ENCODE data around the gene LGALS9. TPM values are rescaled to one million over a fixed set of nuclear protein-coding genes. Genes with fewer than 3 reads are reported as not detected.
"Not testable (repeated sequence)": the region's sequence is repeated elsewhere in the genome, so short reads cannot be mapped to it uniquely, and the experiment has no call there.

The LGALS9 gene
- total RNA-seq, 8 experiments from 2014 or later, result 0.16 to 21.7 (median 1.6) TPM

GRCh38 chr17:27671977-27672480 is 41.0 kb downstream of the LGALS9 start:
- H3K4me1 ChIP-seq (replicated peaks in 1 of 2); H3K4me3 ChIP-seq; H3K27ac ChIP-seq; ATAC-seq (replicated peaks in 6 of 8): not testable (repeated sequence)
- 0 to 40% methylated on average over 1 of the region's 6 CpGs; no CpG with 5 or more reads in 8 of the 10 experiments for WGBS, 10 experiments
- in situ Hi-C loops (cut with MboI; ENCODE audit: low pct_unique_long_range_greater_than_20kb in 2 of 9, low sequenced_read_pairs in 9 of 9, unreplicated experiment in 9 of 9), result loop anchor here in 2 of 9 experiments (25.0 kb wide), 2 partner anchors 90 to 190 kb away; no protein-coding TSS in a partner anchor

GRCh38 chr17:27674335-27674734 is 43.3 kb downstream of the LGALS9 start:
- no peak overlapping the region for H3K27ac ChIP-seq
- no peak for ATAC-seq (replicated peaks in 6 of 8)
- H3K4me1 ChIP-seq (replicated peaks in 1 of 2), result no peaks in the 10 kb centered on the region
- 10 to 87% (median 50%) methylated on average over 1 to 3 of the region's 6 CpGs; no CpG with 5 or more reads in 4 of the 10 experiments for WGBS, 10 experiments
- no peak overlapping the region for H3K4me3 ChIP-seq
- in situ Hi-C loops (cut with MboI; ENCODE audit: low pct_unique_long_range_greater_than_20kb in 2 of 9, low sequenced_read_pairs in 9 of 9, unreplicated experiment in 9 of 9), result loop anchor here in 2 of 9 experiments (25.0 kb wide), 2 partner anchors 88 to 188 kb away; no protein-coding TSS in a partner anchor

- Histone ChIP-seq H3K4me3 (no peak overlapping the region), H3K27ac (no peak overlapping the region), H3K4me1 (replicated peaks in 1 of 2) (no peaks in the 10 kb centered on the region)
- 0 to 83% (median 50%) methylated on average over 1 of the region's 2 CpGs; no CpG with 5 or more reads in 1 of the 10 experiments for WGBS, 10 experiments
- ATAC-seq (replicated peaks in 6 of 8), result no peak
- in situ Hi-C loops (cut with MboI; ENCODE audit: low pct_unique_long_range_greater_than_20kb in 2 of 9, low sequenced_read_pairs in 9 of 9, unreplicated experiment in 9 of 9), result loop anchor here in 2 of 9 experiments (25.0 kb wide), 3 partner anchors 110 to 440 kb away; no protein-coding TSS in a partner anchor
Observed at GRCh38 chr17:27677191-27677590, 46.2 kb downstream of the LGALS9 start.

- H3K4me3 ChIP-seq; H3K27ac ChIP-seq; H3K4me1 ChIP-seq (replicated peaks in 1 of 2); ATAC-seq (replicated peaks in 6 of 8): not testable (repeated sequence)
- WGBS, 10 experiments, result 0 to 78% (median 29%) methylated on average over 1 to 3 of the region's 3 CpGs; no CpG with 5 or more reads in 2 of the 10 experiments
- in situ Hi-C loops (cut with MboI; ENCODE audit: low pct_unique_long_range_greater_than_20kb in 2 of 9, low sequenced_read_pairs in 9 of 9, unreplicated experiment in 9 of 9), result loop anchor here in 2 of 9 experiments (25.0 kb wide), 3 partner anchors 101 to 449 kb away; no protein-coding TSS in a partner anchor
Observed at GRCh38 chr17:27686322-27686721, 55.3 kb downstream of the LGALS9 start.

- no peaks in the 10 kb centered on the region for H3K4me1 ChIP-seq (replicated peaks in 1 of 2)
- in situ Hi-C loops (cut with MboI; ENCODE audit: low pct_unique_long_range_greater_than_20kb in 2 of 9, low sequenced_read_pairs in 9 of 9, unreplicated experiment in 9 of 9), result loop anchor here in 2 of 9 experiments (25.0 kb wide), 3 partner anchors 96 to 454 kb away; no protein-coding TSS in a partner anchor
- H3K27ac ChIP-seq, result no peak overlapping the region
- H3K4me3 ChIP-seq, result no peak overlapping the region
- ATAC-seq (replicated peaks in 6 of 8), result no peak
- 0 to 100% (median 73%) methylated on average over 1 of the region's 1 CpG; no CpG with 5 or more reads in 5 of the 10 experiments for WGBS, 10 experiments
Observed at GRCh38 chr17:27690882-27691281, 59.9 kb downstream of the LGALS9 start.

GRCh38 chr17:27695254-27695814 is 64.3 kb downstream of the LGALS9 start:
- not testable (repeated sequence) for H3K27ac ChIP-seq; H3K4me3 ChIP-seq; ATAC-seq (replicated peaks in 6 of 8); H3K4me1 ChIP-seq (replicated peaks in 1 of 2)
- 0 to 83% (median 34%) methylated on average over 1 to 2 of the region's 2 CpGs; no CpG with 5 or more reads in 4 of the 10 experiments for WGBS, 10 experiments
- in situ Hi-C loops (cut with MboI; ENCODE audit: low pct_unique_long_range_greater_than_20kb in 2 of 9, low sequenced_read_pairs in 9 of 9, unreplicated experiment in 9 of 9), result loop anchor here in 2 of 9 experiments (25.0 kb wide), 3 partner anchors 92 to 458 kb away; no protein-coding TSS in a partner anchor

Other genes starting within 250 kb of the LGALS9 start
- 10 to 100 TPM; 11.2 to 34.1 (median 17.6) TPM for gene KSR1, start 174.7 kb upstream of the LGALS9 start, total RNA-seq
- gene NOS2, start 169.3 kb downstream of the LGALS9 start, total RNA-seq, result 1 to 10 TPM in 1 of 8 experiments, under 1 TPM in 7; 0.09 to 1.3 (median 0.20) TPM

Data from motor neuron (in vitro differentiated cells).